ENCODE measurements around the gene MBL2.
A peak's percentile ranks its signal among the peaks of the same experiment; 100 is the strongest.

Gene MBL2

GRCh38 chr10:52772623-52773022 lies at the start of gene MBL2:
Gene MBL2, minus strand, starts transcription at chr10:52772784. Its CDS starts 1,149 bp downstream, at chr10:52771635.
- no peak for DNase-seq (ENCODE audit: low read depth, low spot score)

DNA sequence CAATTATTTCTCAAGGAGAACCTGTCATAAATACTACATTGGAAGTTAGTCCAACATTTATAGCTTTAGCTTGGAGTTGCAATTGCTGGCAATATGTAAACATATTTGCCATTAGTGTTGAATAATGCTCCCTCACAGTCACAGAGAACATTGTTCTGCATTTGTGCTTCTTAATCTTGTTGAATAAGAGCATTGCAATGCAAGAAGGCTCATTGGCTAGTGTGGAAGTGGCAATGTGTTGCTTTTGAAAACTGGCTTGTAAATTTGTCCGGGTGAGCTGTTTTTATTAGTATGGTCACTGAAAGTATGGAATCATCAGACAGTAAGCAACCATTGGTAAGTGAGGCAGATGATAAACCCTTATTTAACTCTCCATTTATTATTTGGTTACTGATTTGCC lies 47.7 kb upstream of the MBL2 start:
- DNase-seq (ENCODE audit: low read depth, low spot score) = no peak

DNA sequence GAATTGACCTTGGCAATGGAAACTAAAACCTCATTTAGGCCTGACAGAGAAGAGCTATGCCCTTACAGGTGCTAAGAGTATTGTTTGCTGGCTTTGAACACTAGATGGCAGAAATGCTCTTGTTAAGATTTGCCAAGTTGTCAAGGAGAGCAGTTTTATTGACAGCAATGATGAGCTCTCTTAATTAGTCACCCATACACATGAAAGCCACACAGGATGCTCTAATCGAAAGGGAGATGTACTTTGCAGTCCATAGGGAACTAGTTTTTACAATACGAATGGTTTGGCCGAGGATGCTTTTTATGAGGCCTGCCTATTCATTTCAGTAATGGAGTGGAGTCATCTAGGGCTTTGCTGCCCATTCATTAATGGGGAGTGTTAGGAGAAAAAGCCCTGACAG lies 45.4 kb upstream of the MBL2 start:
- peak; percentile 21 for DNase-seq (ENCODE audit: low read depth, low spot score)

DNA sequence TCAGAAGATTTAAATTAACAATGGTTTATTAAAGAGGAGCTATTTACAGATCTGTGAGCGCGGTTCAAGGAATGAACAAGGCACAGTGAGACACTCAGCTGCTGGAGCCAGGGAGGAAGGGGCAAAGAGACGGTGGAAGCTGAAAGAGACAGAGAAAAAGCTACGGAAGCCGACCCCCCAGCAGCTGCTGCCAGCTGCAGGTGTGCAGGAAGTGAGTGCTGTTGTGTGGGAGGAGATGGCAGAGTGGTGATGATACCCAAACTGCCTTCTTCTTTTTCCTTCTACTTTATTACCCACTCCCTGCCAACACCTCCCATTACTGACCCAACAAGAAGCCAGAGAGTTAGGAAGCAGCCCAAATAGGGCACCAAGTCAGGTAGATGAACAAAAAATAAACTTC lies 41.9 kb upstream of the MBL2 start:
- no peak for DNase-seq (ENCODE audit: low read depth, low spot score)

DNA sequence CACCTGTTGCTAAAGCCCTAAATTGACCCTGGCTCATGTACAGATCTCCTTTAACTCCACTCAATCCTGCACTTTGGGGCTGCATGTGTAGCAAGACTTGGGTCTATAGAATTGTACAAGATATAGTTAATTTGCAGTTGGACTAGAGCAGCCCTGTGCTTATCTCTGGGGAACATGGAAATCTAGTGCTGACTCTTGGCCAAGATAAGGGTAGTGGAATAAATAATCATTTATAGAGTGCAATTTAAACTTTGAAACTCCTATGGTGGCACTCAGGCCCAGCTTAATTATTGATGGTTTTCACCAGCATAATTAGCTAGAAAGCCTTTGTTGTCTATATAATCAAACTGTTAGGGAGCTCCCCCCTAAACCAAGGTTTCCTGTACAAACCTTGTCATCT lies 39.2 kb upstream of the MBL2 start:
- no peak for DNase-seq (ENCODE audit: low read depth, low spot score)

- DNase-seq (ENCODE audit: low read depth, low spot score) = no peak
Observed at GRCh38 chr10:52810761-52811160, 38.2 kb upstream of the MBL2 start.

DNA sequence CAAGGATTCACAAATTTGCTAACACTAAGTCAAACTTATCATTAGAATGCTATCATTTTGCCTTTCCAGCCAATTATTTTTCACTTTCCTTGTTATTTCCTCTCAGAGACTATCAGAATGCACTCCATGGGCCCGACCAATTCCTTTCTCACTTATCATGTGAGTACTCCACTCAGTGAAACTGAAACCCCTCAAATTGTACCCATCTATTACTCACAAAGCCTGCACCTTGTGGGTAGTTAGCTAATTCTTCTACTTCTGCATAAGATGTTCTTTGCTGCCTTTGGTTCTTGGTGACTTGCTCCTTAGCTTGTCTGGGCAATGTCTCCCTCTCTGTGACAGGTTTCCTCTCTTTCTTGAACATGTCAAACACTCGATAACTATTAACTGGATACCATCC lies 35.2 kb upstream of the MBL2 start:
- DNase-seq (ENCODE audit: low read depth, low spot score) = no peak

- no peak for DNase-seq (ENCODE audit: low read depth, low spot score)
Observed at GRCh38 chr10:52805414-52806285, 33.1 kb upstream of the MBL2 start.

DNA sequence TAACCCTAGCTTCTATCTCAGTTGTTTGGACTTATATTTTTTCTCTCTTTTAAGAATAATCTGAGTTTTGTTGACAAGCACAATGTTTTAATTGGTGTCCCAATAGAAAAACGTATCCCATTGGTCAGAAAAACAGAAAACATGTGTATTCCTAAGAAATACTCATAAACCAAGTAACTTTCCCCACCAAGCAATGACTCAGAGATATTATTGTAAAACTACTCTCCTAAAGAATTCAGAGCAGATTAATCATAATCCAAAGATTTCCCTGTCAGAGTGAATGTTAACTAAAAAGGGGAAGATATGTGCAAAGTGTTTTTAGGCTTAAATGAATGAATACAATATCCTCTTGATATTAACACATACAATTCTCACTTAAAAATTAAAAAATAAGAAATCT lies 29.4 kb upstream of the MBL2 start:
- no peak for DNase-seq (ENCODE audit: low read depth, low spot score)

DNA sequence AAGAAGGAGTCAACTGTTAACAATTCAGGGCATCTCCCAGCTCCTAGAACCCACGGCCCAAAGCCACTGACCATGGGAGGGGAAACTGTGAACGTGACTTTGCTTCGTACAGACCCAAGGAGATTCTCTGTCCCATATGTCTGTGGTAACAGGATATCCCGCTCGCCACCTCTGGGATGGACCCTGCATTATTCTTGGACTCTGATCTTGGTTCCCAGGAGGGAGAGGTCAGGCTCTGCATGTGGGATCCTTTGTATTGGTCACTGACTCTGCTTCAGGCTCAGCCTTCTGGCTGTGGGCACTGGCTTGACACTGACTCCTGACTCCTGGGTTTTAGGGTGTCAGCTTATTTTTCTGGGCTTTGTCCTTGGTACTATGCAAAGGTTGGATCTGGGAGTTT lies 13.5 kb upstream of the MBL2 start:
- DNase-seq (ENCODE audit: low read depth, low spot score) = no peak

GRCh38 chr10:52785418-52785817 lies 12.8 kb upstream of the MBL2 start:
- no peak for DNase-seq (ENCODE audit: low read depth, low spot score)

DNA sequence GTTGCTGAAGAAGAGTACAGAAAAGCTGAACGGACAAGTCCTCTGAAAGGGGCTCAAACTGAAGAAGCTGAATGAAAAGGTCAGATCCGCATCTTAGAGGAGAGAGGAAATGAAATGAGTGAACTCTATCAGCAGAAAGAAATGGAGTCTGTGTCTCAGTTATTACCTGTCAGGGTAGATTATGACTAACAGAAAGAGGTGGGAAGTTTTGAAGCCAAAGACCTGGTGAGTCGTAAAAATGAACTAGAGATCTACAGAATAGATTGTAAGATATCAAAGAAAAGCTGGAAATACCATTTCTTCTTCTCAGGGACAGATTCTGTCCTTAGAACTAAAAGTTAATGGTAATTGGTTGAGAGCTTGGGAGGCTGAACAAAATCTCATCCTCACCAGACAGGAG lies 11.1 kb upstream of the MBL2 start:
- DNase-seq (ENCODE audit: low read depth, low spot score) = no peak

DNA sequence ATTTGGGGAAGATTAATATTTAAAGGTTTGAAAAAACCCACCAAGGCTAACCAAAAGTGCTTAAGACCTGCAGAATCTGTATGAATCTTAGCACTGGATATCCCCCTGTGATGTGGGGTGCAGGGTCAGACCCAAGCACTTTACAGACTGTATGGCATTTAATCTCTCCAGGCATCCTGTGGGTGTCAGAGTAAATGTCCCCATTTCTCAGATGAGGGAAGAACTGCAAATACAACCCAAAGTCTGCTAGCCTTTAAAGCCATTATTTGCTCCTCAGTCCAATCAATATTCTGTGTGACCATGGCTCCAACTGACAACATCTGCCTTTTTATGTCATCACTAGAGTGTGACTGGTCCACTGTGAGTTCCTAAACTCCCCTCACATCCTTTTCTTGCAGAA lies 10.0 kb upstream of the MBL2 start:
- no peak for DNase-seq (ENCODE audit: low read depth, low spot score)

DNA sequence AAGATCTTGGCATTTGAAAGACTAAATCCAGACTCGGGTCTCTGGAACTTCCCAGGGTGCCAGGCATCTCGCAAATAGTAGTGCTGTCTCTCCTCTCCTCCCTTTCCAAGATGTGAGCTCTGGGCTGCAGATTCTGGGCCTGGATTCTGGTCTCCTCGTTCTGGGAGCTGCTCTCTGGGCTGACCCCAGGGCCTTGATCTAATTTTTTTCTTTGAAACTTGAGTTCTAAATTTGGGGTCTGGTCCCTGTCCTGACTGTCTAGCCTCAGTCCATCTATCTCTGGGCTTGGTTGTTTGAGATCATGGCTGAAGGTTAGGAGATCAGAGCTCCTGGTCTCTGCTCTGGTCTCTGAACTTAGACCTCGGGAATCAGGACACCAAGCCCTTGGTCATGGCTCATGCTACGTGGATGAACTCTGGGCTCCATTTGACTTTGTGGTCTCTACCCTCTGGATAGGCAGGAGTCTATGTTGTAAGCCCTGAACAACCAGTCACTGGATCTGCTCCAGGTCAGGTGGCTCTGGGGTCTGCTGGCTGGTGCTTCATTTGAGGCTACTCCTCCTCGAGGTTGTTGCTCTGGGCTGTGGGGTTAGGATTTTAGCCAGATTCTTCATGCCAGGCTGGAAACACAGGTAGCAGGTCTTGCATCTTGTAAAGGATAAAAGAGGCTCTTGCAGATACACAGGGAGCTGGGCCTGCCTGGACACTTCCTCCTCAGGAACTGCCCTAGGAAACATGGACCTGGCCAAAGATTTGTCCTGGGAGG lies 8.0 kb upstream of the MBL2 start:
- no peak for DNase-seq (ENCODE audit: low read depth, low spot score)

- DNase-seq (ENCODE audit: low read depth, low spot score) = peak; percentile 31
Observed at GRCh38 chr10:52779541-52780390, 7.2 kb upstream of the MBL2 start.

DNA sequence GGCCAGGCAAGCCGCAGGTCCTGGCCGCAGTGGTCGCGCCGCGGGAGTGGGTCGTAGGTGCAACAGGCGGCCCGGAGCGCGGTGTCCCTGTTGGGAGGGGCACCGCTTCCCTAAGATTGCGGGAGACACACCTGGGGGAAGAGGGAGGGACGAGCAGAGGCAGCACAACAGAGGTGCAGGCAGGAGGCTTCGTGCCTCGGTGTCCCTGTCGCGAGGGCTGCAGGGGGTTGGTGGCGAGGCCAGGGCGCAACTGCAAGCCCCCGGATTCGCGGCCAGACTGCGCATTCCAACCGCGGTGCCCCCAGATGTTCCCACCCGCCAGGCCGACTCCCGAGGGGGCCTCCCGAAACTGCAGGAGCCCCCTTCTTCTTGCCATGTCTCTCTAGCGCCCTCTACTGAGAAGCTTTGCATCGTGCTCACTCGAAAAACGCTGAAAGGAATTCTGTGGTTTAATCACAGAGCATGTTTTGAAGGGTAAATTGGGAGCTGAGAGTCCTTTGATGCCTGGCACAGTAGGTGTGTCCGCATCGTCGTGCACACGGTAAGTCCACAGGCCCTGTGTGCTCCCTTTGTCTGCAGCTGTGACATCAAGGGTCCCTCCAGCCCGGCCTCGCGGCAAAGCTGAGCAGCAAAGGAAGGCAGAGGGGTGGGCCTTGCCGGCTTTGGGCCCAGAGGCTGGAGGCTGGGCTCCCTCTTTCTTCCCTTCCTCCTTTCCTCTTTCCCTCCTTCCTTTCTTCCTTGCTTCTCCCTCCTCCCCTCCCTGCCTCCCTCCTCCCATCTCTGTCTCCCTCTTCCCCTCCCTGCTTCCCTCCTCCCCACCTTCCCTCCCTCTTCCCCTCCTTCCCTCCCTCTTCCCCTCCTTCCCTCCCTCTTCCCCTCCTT lies 6.2 kb upstream of the MBL2 start:
- peak; percentile 9 for DNase-seq (ENCODE audit: low read depth, low spot score)

GRCh38 chr10:52777414-52777813 lies 4.8 kb upstream of the MBL2 start:
- DNase-seq (ENCODE audit: low read depth, low spot score) = no peak

- no peak for DNase-seq (ENCODE audit: low read depth, low spot score)
Observed at GRCh38 chr10:52776471-52776903, 3.9 kb upstream of the MBL2 start.

DNA sequence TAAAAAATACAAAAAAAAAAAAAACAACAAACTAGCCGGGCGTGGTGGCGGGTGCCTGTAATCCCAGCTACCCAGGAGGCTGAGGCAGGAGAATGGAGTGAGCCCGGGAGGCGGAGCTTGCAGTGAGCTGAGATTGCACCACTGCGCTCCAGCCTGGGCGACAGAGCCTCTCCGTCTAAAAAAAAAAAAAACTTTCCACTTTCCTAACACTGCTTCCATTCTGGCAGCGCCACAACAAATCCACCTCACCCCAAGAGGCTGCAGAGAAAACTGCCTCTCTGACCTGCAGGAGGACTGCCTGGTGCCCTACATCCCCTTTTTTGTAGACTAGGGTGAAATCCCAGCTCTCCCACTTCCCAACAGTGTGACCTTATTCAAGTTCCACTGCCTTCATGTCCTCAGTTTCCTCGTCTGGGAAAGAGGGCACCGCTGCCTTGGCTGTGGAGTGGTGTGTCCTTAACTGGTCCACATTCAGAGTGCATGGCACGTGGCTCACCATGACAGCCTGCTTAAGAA lies 2.6 kb upstream of the MBL2 start:
- DNase-seq (ENCODE audit: low read depth, low spot score) = no peak

DNA sequence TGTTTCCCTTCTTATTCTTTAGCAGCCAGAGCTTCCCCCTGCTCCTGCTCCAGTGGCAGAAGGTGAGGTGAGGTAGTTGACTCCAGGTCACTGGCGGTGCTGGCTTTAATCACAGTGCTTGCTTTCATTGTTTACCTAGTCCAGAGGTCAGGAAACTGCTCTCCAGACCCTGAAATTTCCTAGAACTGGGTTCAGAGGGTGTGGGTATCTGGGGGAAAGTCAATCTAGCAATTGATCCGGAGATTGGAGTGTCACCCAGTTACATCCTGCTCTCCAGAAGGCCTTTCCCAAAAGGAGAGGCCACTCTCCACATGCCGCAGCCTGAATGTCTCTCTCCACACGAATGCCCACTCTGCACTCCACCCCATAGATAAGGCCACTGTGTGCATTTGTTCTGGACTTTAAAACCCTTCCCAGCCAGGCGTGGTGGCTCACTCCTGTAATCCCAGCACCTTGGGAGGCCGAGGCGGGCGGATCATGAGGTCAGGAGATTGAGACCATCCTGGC lies 2.1 kb upstream of the MBL2 start:
- DNase-seq (ENCODE audit: low read depth, low spot score) = no peak

- no peak for DNase-seq (ENCODE audit: low read depth, low spot score)
Observed at GRCh38 chr10:52774182-52774581, 1.6 kb upstream of the MBL2 start.
